ENCODE data around the gene ACSM6. TPM values are rescaled to one million over a fixed set of nuclear protein-coding genes. Genes with fewer than 3 reads are reported as not detected.
A peak's percentile ranks its signal among the peaks of the same experiment; 100 is the strongest.

The ACSM6 gene
- polyA plus RNA-seq, 4 donors: 0.08 to 0.67 (median 0.22) TPM

- no peak for DNase-seq (ENCODE audit: low read depth in 4 of 4, low spot score in 3 of 4)
Observed at GRCh38 chr10:95244152-95244551, 50.1 kb downstream of the ACSM6 start.

GRCh38 chr10:95245425-95246055 is 51.5 kb downstream of the ACSM6 start:
- DNase-seq (ENCODE audit: low read depth in 4 of 4, low spot score in 3 of 4): no peak

DNA sequence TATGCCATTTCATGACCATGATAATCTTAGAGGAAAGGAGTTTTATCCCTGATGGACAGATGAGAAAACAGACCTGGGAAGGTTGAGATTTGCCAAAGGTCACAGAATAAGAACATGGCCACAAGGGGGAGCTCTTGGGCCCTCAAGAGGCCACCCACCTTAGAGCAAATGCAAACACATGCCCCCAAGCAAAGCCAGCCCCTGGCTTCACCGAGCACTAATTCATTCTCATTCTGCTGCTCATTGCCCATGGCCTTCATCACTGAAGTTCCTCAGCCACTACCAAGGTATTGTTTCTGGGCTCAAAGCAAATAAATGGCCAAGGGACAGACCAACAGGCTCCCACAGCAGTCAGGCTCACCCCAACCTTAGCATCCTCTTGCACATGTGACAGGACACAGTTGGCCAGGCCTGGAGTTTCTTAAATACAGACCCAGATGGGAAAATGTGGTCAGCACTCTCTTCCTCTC is 52.6 kb downstream of the ACSM6 start:
- peak in 3 of 4 donors; percentile 56 to 63 (median 60) for DNase-seq (ENCODE audit: low read depth in 4 of 4, low spot score in 3 of 4)

- DNase-seq (ENCODE audit: low read depth in 4 of 4, low spot score in 3 of 4): no peak
Observed at GRCh38 chr10:95247200-95247880, 53.3 kb downstream of the ACSM6 start.

DNA sequence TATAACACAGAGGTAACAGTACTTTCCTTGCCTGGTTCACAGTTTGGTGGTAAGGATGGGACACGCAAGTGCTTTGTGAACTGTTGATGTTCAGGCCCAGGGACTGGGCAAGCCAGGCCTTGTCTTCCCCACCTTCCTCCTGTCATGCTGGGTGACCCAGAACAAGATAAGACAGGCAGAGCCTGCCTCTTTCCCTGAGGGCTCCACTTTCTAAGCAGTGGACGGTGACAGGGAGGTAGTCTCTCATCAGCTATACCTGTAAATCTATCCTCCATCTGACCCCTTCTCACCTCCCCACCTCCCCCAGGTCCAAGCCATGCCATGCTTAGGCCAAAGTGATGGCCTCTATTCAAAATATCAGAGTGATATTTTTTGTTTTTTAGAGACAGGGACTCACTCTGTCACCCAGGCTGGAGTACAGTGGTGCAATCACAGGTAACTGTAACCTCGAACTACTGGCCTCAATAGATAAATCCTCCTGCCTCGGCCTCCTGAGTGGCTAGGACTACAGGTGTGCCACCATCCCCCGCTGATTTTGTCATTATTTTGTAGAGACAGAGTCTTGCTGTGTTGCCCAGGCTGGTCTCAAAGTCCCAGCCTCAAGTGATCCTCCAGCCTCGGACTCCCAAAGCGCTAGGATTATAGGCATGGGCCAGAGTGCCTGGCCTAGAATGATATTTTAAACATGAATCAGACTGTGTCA is 54.0 kb downstream of the ACSM6 start:
- DNase-seq (ENCODE audit: low read depth in 4 of 4, low spot score in 3 of 4): no peak

- no peak for DNase-seq (ENCODE audit: low read depth in 4 of 4, low spot score in 3 of 4)
Observed at GRCh38 chr10:95248989-95249388, 55.0 kb downstream of the ACSM6 start.

- no peak for DNase-seq (ENCODE audit: low read depth in 4 of 4, low spot score in 3 of 4)
Observed at GRCh38 chr10:95249467-95249866, 55.4 kb downstream of the ACSM6 start.

- no peak for DNase-seq (ENCODE audit: low read depth in 4 of 4, low spot score in 3 of 4)
Observed at GRCh38 chr10:95250856-95251255, 56.8 kb downstream of the ACSM6 start.

DNA sequence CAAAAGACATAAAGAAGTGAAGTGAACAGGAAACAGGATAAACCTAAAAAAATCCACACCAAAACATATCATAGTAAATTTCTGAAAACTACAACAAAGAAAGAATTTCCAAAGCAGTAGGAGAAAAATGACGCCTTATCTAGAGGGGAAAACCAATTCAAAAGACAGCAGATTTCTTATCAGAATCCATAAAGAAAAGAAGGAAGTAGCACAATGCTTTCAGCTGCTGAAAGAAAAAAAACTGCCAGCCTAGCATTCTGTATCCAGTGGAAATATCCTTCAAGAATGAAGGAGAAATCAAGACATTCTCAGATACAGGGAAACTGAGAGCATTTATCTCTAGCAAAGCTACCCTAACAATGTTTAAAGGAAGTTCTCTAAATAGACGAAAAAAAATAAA is 59.0 kb downstream of the ACSM6 start:
- DNase-seq (ENCODE audit: low read depth in 4 of 4, low spot score in 3 of 4): no peak

GRCh38 chr10:95253686-95254085 is 59.6 kb downstream of the ACSM6 start:
- DNase-seq (ENCODE audit: low read depth in 4 of 4, low spot score in 3 of 4): no peak

DNA sequence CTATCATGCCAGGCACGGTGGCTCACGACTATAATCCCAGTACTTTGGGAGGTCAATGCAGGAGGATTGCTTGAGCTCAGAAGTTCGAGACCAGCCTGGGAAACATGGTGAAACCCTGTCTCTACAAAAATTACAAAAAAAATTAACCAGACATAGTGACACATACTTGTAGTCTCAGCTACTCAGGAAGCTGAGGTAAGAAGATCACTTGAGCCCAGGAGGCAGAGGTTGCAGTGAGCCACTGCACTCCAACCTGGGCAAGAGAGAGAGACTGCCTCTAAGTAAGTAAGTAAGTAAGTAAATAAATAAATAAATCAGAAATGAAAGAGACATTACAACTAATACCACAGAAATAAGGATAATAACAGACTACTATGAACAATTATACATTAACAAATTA is 60.6 kb downstream of the ACSM6 start:
- no peak for DNase-seq (ENCODE audit: low read depth in 4 of 4, low spot score in 3 of 4)

GRCh38 chr10:95256268-95256667 is 62.2 kb downstream of the ACSM6 start:
- no peak for DNase-seq (ENCODE audit: low read depth in 4 of 4, low spot score in 3 of 4)

GRCh38 chr10:95257849-95258248 is 63.8 kb downstream of the ACSM6 start:
- DNase-seq (ENCODE audit: low read depth in 4 of 4, low spot score in 3 of 4): no peak

DNA sequence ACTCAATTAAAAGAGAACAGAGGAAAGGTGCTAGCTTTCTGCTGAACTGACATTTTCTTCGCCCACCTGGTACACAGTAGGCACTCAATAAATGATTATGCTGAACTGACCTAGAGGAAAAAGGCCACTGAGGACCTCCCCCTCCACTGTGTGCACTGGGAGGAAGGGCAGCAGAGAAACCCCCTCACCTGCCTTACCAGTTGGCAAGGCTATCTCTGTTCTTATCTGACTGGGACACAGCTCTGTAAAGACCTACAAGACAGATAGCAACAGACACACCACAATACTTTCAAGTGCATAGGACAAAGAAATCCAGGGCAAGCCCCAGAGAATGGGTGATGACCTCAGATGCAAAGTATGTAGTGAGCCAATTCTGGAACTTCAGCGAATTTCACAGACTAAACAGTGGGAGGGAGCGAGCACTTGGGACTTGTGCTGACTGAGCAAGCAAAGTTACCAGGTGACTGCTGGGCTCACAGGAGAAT is 66.4 kb downstream of the ACSM6 start:
- no peak for DNase-seq (ENCODE audit: low read depth in 4 of 4, low spot score in 3 of 4)

GRCh38 chr10:95260909-95261552 is 67.0 kb downstream of the ACSM6 start:
- no peak for DNase-seq (ENCODE audit: low read depth in 4 of 4, low spot score in 3 of 4)

- no peak for DNase-seq (ENCODE audit: low read depth in 4 of 4, low spot score in 3 of 4)
Observed at GRCh38 chr10:95261926-95262325, 67.9 kb downstream of the ACSM6 start.

DNA sequence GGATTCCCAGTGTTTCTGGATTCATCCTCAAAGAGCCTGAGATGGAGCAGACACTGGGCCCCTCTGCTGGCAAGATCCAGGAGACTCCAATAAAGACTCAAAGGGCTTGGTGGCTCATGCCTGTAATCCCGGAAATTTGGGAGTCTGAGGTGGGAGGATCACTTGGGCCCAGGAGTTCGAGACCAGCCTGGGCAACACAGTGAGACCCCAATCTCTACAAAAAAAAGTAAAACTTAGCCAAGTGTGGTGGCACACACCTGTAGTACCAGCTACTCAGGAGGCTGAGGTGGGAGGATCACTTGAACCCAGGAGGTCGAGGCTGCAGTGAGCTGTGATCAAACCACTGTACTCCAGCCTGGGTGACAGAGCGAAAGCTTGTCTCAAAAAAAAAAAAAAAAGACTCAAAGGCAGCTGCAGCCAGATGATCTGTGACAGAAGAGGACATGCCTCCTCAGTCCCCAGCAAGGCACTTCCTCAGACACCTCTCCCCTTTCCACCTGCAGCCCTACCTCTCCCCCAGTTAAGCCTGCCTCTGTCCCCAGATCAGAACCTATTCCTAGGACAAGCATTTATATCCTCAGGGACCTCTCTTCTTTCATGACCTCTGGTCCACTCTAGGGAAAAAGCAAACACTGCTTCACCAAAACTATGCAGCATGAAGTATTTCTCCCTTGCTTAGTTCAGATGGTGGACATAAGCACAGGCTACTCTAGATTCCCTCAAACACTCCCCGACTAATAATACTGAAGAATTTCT is 68.9 kb downstream of the ACSM6 start:
- no peak for DNase-seq (ENCODE audit: low read depth in 4 of 4, low spot score in 3 of 4)

DNA sequence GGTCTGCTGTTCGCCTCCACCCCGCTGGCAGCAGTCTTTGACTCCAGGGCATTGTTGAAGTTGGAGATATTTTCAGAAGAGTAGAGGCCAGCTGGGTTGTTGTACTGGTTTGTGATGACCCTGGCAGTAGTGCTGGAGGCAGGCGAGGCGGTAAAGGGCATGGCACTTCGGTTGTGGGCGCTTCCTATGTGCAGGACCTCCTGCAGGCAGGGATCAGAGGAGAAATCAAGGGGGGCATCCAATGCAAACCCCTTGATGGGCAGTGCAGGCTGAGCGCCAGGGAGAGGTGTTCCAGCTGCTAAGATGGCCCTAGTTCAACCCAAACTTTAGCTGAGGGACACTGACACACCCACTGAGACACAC is 69.8 kb downstream of the ACSM6 start:
- no peak for DNase-seq (ENCODE audit: low read depth in 4 of 4, low spot score in 3 of 4)

DNA sequence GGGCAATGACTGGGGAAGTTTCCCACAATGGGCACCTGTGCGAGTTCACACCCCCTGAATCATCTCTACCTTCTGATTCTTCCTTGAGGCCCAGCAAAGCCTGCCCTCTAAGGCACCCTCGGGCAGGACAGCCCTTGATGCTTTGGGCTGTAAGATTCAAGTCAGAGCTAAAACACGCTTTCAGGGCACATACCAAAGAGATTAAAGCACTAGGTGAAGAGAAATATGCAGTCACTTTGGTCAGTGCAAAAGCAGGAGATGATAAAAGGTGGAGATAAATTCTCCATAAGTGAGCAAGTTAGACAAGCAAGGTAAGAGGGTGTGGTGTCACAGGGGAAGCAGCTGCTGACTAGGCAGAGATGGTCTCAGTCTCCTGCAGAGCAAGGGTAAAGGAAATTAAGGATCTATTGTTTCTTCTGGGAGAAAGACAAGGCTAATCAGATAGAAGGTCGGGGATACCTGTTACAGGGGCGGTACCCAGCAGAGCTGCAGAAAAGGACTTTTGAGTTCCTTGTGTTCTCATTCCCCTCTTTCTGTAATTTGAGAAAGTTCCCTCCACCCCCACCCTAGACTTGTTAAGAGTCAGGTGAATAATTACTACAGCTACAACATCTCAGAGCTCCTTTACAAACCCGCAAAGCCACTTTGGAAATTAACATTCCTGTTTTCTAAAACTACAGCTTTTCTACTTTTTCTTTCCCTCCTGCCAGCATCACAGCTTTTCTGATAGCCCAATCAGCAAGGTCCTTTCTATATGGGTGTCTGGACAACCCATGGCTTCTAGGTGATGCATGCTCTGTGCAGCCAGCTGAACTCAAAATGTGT is 70.4 kb downstream of the ACSM6 start:
- no peak for DNase-seq (ENCODE audit: low read depth in 4 of 4, low spot score in 3 of 4)

- no peak for DNase-seq (ENCODE audit: low read depth in 4 of 4, low spot score in 3 of 4)
Observed at GRCh38 chr10:95265572-95265971, 71.5 kb downstream of the ACSM6 start.
